HT-29 (cell line): Measurements from ENCODE around the gene CELF2. TPM values are rescaled to one million over a fixed set of nuclear protein-coding genes. Genes with fewer than 3 reads are reported as not detected.

Experiments used
- DNase-seq: peaks from one replicate; pipeline ENCODE4 v3.0.0-alpha.2; 2015; ENCODE audit warnings: low spot score
- total RNA-seq: library from RNA; depleted of rRNA; stranded (reverse); fragments of >200 nt; shearing (Covaris generic); gene quantifications from 2 replicates; pipeline ENCODE4 v1.2.3, GENCODE V29; 2014

Gene CELF2
- total RNA-seq, 1 experiment from 2014 or later: not detected

DNA sequence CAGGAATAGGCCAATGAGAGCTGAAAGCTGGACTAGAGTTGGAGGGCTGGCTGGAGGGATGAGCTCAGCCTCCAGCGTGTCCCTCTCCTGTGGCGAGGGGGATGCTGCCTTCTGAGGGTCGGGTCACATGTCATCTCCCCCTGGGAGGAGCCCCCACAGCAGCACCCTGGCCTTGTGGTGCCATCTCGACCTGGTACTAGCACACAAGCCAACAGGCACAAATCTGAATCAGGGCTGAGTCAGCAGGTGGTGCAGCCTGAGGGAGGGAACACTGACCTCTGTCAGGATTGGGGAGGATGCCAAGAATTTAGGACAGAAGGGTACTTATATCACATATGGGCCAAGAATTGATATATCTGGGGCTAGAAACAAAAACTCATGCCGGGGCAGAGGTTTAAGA lies 280.4 kb downstream of the CELF2 start:
- no peak for DNase-seq

DNA sequence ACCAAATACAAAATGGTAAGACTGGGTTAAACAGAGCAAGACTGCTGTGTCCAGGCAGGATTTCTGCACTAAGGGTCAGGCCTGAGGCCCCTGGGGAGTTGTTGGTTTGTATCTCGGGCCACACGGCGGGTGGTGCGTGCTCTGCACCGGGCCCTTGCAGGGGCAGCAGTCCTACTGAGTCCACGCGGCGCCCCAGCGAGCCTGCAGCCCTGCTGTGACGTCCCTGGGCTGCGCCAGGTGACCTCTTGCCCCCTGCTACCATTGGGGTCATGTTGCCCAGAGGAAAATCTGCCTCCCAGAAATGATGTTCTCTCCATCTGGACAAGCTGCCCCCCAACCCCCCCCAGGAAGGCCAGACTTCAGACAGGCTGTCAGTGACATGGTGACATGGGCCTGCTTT lies 281.5 kb downstream of the CELF2 start:
- no peak for DNase-seq

DNA sequence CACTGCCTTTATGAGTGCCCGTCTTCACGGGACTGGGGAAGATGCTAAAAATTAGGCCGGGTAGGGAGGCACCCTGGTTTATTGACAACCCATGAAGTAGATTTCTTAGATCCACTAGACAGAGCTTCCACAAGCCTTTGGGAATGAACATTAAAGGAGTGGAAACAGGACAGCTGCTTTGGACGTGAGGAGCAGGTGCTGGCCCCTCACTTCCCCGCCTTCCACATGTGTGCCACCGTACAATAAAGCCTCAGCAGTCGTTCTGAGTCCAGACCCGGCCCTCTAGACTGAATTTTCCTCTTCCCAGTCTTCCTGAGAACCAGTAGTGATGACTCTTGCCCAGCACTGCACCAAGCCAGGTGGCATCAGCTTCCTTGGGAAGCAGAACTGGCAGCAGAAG lies 282.4 kb downstream of the CELF2 start:
- no peak for DNase-seq

DNA sequence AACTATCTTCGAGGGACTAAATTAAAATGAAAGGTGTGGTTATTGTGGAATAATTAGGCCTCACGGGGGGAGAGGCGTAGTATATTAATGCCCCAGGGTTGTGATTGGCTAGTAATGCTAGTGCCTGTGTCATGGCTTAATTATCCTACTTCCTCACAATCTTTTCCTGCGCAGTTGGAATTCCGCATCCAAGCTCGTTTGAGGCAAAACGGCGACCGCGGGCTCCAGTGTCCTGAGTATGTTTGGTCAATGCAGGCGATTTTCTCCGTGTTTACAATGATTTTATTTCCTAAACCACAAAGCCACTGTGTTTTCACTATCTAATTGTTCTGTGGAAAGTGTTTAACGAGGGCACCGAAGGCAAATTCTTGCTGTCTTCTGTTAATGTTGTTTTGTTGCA lies 282.9 kb downstream of the CELF2 start:
- no peak for DNase-seq

DNA sequence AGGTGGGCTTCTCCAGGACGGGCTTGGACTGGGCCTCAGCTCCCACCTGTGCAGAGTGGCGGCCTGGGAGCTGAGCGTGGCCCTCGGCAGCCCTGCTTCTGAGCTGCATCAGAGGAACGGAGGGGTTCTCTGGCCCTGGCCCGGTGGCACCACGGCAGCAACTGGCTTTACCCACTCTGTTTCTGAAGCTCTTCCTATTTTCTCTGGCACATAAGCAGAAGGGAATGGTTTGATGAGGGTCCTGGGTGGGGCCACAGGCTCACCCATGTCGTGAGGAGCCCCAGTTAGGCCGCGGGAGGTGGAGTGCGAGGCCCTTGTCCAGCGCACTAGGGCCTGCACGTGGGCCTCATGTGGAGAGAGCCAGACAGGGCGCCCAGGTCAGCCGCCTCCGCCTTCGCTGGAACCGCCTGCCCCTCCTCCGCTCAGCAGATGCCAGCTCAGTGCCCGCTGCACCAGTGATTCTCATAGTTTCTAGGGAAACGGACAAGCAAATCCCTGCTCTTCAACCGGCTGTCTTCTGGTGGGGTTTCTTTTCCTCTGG lies 284.0 kb downstream of the CELF2 start:
- no peak for DNase-seq

DNA sequence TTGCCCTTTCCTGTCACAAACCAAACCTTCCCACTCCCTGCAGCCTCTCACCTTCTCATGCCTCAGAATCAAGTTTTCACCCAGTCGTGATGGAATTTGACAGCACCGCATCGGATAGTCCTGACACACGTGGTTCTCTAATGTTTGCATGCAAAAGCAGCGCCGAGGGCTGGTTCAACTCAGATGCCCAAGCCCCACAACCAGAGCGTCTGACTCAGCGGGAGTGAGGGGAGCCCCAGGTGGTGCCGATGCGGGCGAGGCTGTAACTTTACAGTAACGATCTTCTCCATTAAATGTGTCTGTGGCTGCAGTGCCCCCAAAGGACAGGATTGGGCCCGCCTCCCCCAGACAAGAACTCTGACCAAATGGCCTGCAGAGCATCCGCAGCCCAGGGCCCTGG lies 284.5 kb downstream of the CELF2 start:
- DNase-seq: no peak

DNA sequence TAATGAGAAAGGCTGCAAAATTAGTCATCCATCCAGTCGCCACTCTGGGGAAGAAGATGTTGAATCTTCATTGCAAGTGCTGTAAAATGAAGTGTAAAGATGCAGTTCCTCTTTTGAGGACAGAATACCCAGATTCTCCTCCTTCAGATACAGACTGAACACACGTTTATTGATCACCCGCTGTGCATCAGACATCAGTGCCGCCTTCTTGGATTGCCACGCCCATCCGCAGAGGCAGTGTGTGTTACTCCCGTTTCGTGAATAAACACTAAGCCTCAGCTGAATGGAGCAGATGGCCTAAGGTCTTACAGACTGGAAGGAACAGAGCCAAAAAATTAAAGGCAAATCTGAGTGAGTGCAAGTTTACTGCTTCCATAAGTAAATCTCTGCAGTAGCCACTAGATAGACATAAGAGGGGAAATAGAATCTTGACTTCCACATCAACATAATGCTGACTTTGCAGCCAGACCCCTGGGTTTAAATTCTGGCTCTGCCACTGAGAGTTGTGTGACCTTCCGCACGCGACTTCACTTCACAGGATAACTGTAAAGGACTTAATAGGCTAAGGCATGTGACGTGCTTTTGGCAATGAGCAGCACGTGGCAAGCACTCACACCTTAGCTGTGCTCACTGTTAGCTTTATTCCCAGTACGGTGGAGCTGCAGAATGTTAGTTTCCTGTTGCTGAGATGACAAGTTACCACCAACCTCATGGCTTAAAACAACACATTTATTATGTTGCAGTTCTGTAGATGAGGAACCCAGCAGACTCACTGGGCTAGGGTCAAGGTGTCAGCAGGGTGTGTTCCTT lies 285.9 kb downstream of the CELF2 start:
- no peak for DNase-seq

DNA sequence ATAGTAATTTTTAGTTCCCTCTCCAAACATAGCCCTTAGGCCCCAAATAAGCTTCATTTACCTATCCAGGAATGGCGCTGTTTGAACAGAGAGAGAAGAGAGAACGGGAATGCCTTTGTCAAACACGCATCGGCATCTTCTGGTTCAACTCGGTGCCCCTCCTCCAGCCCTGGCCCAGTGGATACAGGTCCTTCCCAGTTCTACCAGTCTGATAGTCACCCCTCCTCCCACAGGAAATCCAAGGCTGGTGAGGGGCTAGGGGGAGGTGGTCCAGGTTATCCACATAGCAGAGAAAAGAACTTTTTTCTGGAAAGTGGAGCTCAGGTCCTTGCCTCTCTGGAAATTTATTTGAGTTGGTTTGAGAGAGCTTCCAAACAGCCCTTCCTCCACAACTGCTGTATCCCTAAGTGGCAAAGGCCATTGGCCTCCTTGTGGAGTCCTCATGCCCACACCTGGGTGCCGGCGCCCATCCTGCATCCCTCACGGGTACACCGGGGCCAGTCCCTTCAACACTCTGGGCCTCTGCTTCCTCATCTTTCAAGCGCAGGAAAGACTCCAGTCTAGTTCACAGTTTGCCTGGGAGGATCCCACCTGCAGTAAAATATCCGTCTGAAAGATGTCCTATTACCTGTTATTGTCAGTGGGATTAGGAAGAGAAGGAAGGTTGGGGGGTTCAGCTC lies 287.4 kb downstream of the CELF2 start:
- no peak for DNase-seq

DNA sequence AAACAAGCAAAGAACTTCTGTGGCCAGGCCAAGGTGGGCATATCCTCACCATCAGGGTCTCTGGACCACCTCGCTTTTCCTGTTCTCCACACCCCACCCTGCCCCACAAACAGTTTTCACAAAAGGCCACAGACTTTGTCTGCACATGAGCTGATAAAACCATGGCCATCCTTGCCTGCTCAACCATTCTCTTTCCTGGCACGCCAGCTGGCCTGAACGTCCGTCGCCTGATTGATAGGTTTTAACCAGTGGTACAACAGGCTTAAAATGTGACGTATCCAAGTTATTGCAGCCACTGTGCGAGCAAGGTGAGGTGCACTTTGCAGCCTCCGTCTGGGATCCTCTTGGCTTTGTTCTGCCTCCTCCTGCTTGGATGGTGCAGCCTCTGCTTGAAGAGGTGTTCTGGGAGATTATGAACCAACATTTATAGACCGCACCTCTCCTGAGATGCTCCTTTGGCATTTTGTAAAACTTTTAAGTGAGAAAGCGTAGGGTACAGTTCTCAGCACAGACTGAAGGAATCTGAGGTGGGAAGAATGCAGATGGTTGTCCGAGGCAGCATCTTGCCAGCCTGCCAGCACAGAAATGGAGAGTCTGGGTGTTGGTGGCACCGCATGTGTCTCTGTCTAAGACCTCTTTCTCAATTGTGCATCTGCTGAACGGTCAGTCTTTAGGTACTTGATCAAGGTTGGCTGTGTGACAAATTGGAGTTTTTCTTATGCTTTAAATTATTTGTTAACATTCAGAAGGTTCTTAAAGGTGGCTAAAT lies 288.3 kb downstream of the CELF2 start:
- no peak for DNase-seq

DNA sequence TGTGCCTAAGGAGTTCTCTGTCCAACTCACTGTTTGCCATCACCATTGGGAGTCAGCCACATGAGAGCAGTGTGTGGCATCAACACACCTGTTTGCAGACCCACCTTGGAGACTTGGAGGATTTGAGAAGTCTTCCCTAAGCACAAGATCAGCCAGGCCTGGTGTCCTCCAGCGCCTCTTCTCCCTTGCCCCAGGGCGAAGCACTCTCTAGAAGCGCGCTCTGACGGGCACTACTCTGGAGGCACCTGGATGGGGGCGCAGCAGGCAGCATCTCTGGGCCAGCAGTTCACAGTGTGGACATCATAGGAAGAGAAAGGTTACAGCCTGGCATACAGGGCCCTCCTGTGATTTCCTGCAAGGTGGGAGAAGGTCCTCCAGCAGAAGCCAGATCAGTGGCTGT lies 289.3 kb downstream of the CELF2 start:
- DNase-seq: no peak

DNA sequence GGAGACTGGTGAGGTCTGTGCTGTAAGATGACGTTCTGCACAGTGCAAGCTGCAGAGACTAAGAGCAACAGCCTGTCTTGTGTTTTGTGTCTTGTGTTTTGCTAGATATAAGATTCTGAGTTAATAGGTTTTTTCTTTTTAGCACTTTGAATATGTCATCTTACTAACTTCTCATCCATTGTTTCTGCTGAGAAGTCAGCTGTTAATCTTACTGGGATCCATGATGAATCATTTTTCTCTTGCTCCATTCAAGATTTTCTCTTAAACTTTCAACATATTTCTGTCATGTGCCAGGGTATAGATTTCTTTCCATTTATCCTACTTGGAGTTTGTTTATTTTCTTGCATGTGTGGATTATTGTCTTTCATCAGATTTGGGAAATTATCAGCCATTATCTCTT lies 290.3 kb downstream of the CELF2 start:
- DNase-seq: no peak

DNA sequence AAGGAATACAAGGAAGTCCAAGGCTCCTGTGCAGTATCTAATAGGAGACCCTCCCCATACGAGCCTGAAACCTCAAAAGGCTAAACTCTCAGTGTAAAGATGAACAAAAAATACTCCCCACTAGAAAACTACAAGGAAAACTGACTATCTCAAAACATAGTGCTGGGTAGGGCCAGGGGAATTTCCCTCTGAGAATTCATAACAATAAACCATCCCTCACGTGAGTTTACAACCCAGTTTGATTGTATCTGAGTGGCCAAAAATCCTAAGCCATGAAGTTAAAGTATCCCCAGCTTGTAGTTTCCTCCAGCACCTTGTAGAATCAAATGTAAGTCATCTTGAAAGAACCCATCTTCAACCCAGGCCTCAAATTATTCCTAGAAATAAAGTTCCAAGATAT lies 293.4 kb downstream of the CELF2 start:
- DNase-seq: no peak

DNA sequence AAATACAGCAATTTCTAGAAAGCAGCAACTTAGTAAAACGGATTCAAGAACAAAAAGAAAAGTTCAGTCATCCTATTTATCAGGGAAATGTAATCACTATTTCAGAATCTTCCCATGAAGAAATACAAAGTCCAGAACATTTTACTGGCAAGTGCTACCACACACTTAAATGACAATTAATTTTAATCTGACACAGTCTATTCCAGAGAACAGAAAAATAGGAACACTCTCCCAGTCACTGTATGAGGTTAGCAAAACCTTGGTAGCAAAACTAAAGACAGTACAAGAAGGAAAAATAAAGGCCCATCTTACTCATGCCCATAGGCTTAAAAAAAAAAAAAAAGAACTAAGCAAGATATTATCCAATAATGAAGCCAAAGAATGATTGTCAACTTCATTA lies 295.8 kb downstream of the CELF2 start:
- DNase-seq: no peak

DNA sequence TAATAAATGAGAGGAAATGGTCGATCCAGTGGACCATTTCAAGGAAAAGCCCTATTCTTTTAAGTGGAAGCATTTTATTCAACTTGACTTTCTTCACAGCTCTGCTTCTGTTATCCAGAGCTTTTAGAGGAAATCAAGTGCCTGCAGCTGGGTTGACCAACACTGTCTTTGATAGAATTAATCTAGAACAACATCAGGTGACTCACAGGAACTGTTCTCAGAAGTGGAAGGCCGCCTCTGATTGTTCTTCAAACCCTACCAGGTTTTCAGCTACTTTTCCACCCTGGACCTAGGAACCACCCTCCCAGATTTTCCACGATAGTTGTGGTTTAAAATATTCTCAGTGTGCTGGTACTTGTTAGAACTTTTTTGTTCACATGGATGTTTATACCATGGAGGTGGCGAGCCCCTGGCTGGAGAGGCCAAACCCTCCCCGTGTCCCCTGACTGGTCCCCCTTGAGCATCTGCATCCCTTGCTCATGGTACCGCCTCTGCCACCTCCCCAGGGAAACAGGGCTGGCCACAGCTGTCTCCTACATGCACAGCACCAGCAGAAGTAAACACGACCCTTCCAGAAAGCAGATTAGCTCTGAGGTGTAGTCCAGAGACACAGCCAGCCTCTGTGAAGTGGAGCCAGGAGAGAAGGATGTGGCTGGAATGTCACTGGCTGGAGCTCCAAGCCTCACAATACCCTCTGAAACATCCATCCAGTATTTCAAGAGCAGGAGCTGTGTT lies 300.4 kb downstream of the CELF2 start:
- DNase-seq: no peak

DNA sequence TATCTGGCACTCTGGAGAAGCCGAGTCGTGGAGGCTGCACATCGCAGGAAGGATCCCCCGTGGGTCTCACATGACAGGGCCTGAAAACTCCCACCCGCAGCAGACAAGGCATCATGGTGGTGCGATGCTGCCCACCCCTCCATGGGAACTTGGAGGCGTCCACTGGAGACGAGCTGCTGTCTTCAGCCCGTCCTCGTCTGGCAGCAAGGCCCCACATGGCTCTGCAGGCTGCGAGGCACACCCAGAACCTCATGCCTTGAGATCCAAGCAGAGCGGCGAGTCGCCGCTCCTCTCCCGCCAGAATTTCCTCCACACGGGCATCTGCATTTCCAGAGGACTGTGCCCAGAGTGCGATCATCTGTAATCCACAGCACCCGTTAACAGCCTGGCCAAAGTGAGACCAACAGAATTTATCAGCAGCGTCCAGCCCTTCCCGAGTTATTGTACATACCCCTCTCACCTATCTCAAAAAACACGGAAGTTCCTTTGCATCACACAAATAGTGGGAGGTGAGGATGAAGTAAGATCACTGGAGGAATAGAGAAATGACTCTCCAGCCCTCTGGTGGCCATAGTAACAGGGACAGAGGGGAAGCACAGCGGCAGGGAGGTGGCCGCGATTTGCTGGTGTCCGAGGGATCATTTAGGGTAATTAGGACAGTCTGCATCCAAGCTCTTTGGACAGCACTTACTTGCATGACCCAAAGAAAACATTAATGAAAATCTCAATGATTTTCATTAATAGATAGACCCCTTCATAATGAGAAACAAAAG lies 301.3 kb downstream of the CELF2 start:
- DNase-seq: no peak

DNA sequence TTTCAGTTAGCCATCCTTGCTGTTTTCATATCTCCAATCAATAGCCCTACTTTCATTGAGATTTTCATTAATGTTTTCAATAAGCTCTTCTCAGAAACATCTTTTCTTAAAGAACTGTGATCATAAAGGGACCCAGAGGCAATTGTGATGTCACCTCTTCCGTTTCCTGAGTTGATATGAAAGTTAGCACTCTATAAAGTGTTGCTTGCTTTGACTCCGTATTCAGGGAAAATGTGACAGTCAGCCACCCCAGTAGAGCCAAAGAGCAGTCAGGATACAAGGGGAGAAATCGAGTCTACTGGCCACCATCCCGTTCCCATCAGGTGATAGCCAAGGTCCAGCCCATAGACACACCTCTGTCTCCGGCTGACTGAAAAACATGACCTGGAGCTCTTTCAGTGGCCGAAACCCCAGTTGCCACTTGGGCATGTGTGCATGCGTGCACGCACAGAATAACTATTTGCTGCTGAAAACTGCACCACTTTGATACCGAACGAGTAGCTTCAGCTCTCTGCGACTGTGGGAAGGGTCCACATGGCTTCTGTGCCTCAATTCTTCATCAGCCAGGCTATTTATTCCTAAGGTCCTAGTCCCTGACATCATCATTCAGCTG lies 302.4 kb downstream of the CELF2 start:
- no peak for DNase-seq

DNA sequence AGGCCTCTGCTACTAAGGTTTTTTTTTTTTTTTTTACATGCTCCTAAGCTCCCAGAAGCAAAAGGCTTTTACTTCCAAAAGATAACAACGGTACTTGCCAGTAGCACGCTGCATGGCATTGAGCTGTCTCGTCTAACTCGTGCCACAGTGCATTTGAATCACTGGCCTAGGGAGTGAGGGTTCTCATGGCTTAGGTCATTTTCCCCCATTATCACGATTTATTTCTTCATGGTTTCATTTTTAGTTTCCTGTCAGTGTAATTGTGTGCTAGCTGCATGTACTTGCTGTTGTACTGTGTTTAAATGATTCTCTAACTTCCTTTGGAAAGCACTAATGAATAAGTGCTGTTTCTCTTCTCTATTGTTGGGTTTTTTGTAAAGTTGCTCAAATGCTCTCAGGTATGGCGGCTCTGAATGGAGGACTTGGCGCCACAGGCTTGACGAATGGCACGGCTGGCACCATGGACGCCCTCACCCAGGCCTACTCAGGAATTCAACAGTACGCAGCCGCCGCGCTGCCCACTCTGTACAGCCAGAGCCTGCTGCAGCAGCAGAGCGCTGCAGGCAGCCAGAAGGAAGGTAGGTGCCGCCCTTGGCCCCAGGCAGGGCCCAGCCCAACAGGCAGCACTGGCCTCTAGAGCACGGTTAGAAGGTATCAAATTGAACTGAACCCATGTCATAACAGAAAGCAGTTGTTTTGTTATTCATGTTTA lies 303.3 kb downstream of the CELF2 start:
- no peak for DNase-seq

DNA sequence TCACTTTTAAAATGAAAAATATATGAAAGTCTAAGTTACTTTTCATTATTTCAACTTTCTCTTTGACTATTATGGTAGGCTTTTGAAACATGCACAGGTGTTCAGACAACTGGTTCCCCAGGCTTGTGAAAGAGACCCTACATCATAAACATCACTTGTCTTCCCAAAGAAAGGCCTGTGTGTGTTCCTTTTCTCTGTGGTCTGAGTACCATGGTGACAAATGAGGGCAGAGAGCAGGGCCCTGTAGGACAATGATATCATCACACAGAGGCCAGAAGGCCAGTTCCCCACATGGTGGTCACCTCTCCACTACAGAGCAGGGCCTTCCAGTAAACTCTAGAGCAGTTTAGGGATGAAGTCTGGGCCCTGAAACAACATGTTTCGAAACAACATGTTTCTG lies 305.0 kb downstream of the CELF2 start:
- DNase-seq: no peak

DNA sequence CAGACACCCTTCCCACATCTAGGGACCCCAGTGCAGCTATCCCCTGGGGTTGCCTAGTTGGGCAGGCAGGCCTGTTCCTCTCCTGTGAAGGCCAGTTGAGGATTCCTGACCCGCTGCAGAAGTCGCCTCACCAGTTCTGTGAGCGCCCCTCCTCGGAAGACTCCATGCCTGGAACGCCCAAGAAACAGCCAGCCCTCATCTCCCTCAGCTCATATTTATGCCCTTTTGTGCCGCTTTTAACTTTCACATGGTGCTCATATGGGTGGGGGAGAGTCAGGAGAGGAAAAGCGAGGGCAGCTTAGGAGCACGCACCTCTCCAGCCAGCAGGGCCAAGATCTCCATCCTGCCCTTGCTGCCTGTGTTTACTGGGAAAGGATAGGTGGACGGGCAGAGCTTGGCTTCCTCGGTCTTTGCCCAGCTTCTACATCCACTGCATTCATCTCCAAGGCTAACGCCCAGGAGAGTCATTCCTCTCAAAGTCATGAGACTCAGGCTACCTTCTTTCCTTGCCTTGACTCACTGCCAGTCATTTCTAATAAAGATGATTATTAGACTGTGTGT lies 307.2 kb downstream of the CELF2 start:
- DNase-seq: no peak
